HepG2 (cell line): ENCODE data around the gene MIER2. TPM values are rescaled to one million over a fixed set of nuclear protein-coding genes. Genes with fewer than 3 reads are reported as not detected.

Experiments
- ATAC-seq: fragments of 200-7000 bp; cut with Tn5 transposase; 3 replicates; pipeline ENCODE4 v1.9.1; 2020; ENCODE audit warnings: mild to moderate bottlenecking, moderate library complexity
- BruUV-seq: library from RNA; stranded (reverse); fragments of 400-500 nt; replicated peaks from 2 replicates; lab custom pipeline; 2021; lab: Mats Ljungman, UMichigan
- CTCF ChIA-PET: fragments of 300-600 bp; formaldehyde crosslinking; extraction: SDS; loops from one replicate; lab custom pipeline; 2021; ENCODE audit warnings: low total read pairs, inconsistent platforms, low intra/inter-chr PET ratio; lab: Yijun Ruan, JAX
- POLR2A ChIA-PET: fragments of 350-600 bp; sonication (Branson Sonifier 250); formaldehyde crosslinking; loops from one replicate; lab custom pipeline; 2020; ENCODE audit warnings: antibody characterized with exemption, inconsistent platforms; lab: Yijun Ruan, JAX
- DNase-seq: peaks from one replicate; pipeline ENCODE4 v3.0.0-alpha.2; 2015; ENCODE audit warnings: low spot score
- FAIRE-seq: peaks from 3 replicates; lab custom pipeline; 2011; peaks lifted over from hg19 to GRCh38; lab: Jason Lieb, UNC
- H2AFZ ChIP-seq: one replicate; pipeline ENCODE4 v1.6.1; 2011; ENCODE audit warnings: low read length, inconsistent platforms
- H3K27ac ChIP-seq: fragments of 300-600 bp; 3 replicates; pipeline ENCODE4 v1.8.0; 2011; ENCODE audit warnings: mixed run types, mild to moderate bottlenecking, mixed read lengths, low read length, inconsistent platforms; ENCODE audit not compliant: insufficient read depth; ENCODE audit errors: extremely low read length
- H3K27me3 ChIP-seq, 2 experiments: fragments of 200-600 bp in 1 of 2; 2 replicates in 1 of 2; 3 replicates in 1 of 2; pipeline versions ENCODE4 v1.6.0 to v1.8.0; 2011; ENCODE audit warnings: low read length in 2 of 2, mild to moderate bottlenecking in 2 of 2, moderate library complexity in 2 of 2, inconsistent platforms in 1 of 2; ENCODE audit not compliant: insufficient read depth in 2 of 2, control insufficient read depth in 1 of 2
- H3K36me3 ChIP-seq, 2 experiments: fragments of 200-600 bp in 1 of 2; replicated peaks in 1 of 2; 2 replicates in 1 of 2; 3 replicates in 1 of 2; pipeline versions ENCODE4 v1.5.1 to v1.8.0; 2011; ENCODE audit warnings: low read length in 2 of 2, inconsistent platforms in 1 of 2; ENCODE audit not compliant: insufficient read depth in 2 of 2, control insufficient read depth in 1 of 2
- H3K4me1 ChIP-seq: 2 replicates; pipeline ENCODE4 v1.5.1; 2012; ENCODE audit warnings: low read length, inconsistent platforms; ENCODE audit not compliant: insufficient read depth
- H3K4me2 ChIP-seq: 2 replicates; pipeline ENCODE4 v1.6.0; 2011; ENCODE audit warnings: low read depth, low read length, inconsistent platforms
- H3K4me3 ChIP-seq, 3 experiments: fragments of 200-600 bp in 1 of 3; sonication (generic), shearing (Covaris generic) in 1 of 3; replicated peaks in 1 of 3; 2 replicates each; pipeline ENCODE4 v1.5.1; 2011 to 2016; ENCODE audit warnings: low read length in 3 of 3, inconsistent platforms in 2 of 3, low read depth in 2 of 3, mild to moderate bottlenecking in 2 of 3, control low read depth in 1 of 3, mixed read lengths in 1 of 3; ENCODE audit not compliant: insufficient read depth in 1 of 3
- H3K79me2 ChIP-seq: one replicate; pipeline ENCODE4 v1.6.1; 2011; ENCODE audit warnings: low read length, inconsistent platforms; ENCODE audit not compliant: insufficient read depth
- H3K9ac ChIP-seq: 2 replicates; pipeline ENCODE4 v1.6.0; 2011; ENCODE audit warnings: mild to moderate bottlenecking, low read depth, low read length, inconsistent platforms; ENCODE audit not compliant: insufficient read depth
- H3K9me3 ChIP-seq: 2 replicates; pipeline ENCODE4 v1.5.1; 2012; ENCODE audit warnings: mild to moderate bottlenecking, low read length
- H4K20me1 ChIP-seq: 2 replicates; pipeline ENCODE4 v1.6.0; 2011; ENCODE audit warnings: inconsistent platforms, mild to moderate bottlenecking, low read length, moderate library complexity; ENCODE audit not compliant: insufficient read depth
- CEBPB ChIP-seq: IDR thresholded peaks from 2 replicates; pipeline ENCODE4 v1.6.1; 2011; ENCODE audit warnings: low read depth, low read length, improper control_type of control experiment, borderline replicate concordance
- ZNF225 ChIP-seq: sonication (generic); formaldehyde crosslinking; IDR thresholded peaks from 2 replicates; pipeline ENCODE4 v1.4.0; 2020; ENCODE audit warnings: mild to moderate bottlenecking, missing genetic modification reagents
- ZNF773 ChIP-seq: sonication (generic); formaldehyde crosslinking; IDR thresholded peaks from 2 replicates; pipeline ENCODE4 v1.4.0; 2020; ENCODE audit warnings: missing genetic modification reagents, borderline replicate concordance
- WGBS: methylation state at CpG from one replicate; pipeline ENCODE4 v1.1.6; 2017; ENCODE audit warnings: low lambda C conversion rate; 5-methylcytosine and 5-hydroxymethylcytosine counted together
- in situ Hi-C: cut with HindIII; loops from 2 replicates; pipeline ENCODE4 v1.10.0; 2017; ENCODE audit warnings: low pct_unique_long_range_greater_than_20kb; ENCODE audit not compliant: extremely low pct_ligation_motif_present
- intact Hi-C: fragments of 100-400 bp; cut with micrococcal nuclease; formaldehyde crosslinking; loops from one replicate; pipeline ENCODE4 v1.10.0; 2022; ENCODE audit not compliant: unreplicated experiment
- polyA plus RNA-seq, 8 experiments: library from polyadenylated mRNA; depleted of rRNA in 3 of 8; stranded (reverse) in 7 of 8; unstranded in 1 of 8; fragments of >200 nt; fragmentation: Illumina TruSeq in 4 of 8; extraction: Trizol in 4 of 8; gene quantifications; 2 replicates each; pipeline versions ENCODE4 v1.2.1 to v1.2.3, GENCODE V29; 2011 to 2016; ENCODE audit warnings: low read depth in 4 of 8, missing spikeins in 1 of 8, mixed read lengths in 1 of 8; ENCODE audit not compliant: insufficient read depth in 1 of 8
- total RNA-seq, 5 experiments: library from RNA; depleted of rRNA; stranded (reverse); fragments of >200 nt; fragmentation: Illumina TruSeq; extraction: Trizol; gene quantifications; 2 replicates each; pipeline ENCODE4 v1.2.3, GENCODE V29; 2016; ENCODE audit warnings: low read depth in 1 of 5

The MIER2 gene
- total and polyA plus RNA-seq, 2 of the 13 experiments (the other 11 are each of a cell fraction or from before 2014, with no cell fraction given), result 9.6 to 25.7 TPM

- Histone ChIP-seq H3K27me3 (peaks cover 6 to 53% of the 10 kb centered on the region in 2 experiments; a peak in 4 of 5 replicates), H3K79me2 (no peaks in the 10 kb centered on the region), H3K4me3 (no peak overlapping the region), H3K27ac (no peak overlapping the region), H2AFZ (no peak overlapping the region), H3K9me3 (no peaks in the 10 kb centered on the region), H4K20me1 (no peaks in the 10 kb centered on the region), H3K4me2 (no peak overlapping the region), H3K9ac (no peak overlapping the region), H3K4me1 (no peaks in the 10 kb centered on the region), H3K36me3 (no peaks in the 10 kb centered on the region)
- TF ChIP-seq ZNF773 (no peak), CEBPB (peak; percentile 59; the same call in 1 of the 2 replicates)
- 64% methylated on average over 17 of the region's 17 CpGs for WGBS
- intact Hi-C loops, result no loop called here
- FAIRE-seq (no peak), ATAC-seq (no peak), DNase-seq (no peak)
- ChIA-PET CTCF (no interaction called here), POLR2A (no interaction called here)
- in situ Hi-C loops, result no loop called here
- no TSS peak for BruUV-seq
Observed at GRCh38 chr19:366205-366783, 21.7 kb upstream of the MIER2 start.

DNA sequence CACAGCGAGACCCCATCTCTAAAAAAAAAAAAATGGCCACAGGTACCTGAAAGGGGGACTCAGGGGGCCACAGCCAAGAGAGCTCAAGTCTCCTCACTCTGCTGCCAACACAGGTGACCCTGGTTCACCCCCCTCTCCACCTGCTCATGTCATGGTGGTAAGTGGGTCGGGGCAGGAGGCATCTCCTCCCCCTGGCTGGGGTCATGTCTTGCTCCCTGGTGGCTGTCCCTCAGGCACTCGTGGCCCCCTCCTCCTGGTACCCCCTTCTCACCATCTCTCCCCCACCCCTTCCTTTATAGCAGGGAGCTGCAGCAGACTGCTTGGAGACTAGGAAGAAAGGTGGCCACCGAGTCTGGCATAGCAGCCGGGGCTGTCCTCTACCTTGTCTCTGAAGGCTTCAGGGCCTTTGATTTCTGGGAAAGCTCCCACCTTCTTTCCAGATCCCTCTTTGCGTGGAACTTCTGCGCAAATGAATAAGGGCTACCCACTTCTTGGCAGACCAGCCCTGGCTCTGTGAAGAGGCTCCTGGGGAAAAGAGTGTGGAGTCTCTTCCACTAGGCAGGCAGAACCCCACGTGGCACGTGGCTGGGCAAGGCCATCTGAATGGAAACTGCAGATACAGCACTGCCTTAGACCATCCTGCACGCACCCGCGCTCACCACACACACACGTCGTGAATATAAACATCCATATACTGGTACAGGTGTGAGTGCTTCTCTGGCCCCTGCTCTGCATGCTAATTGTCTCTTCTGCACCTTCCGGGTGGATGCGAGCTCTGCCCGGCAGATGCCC lies 20.1 kb upstream of the MIER2 start:
- CTCF ChIA-PET, result no interaction called here
- TF ChIP-seq ZNF225, result no peak
- intact Hi-C loops, result no loop called here

More for the DNA sequence above, 20.1 kb upstream of the MIER2 start:
- ATAC-seq, result peak; percentile 50
- 26% methylated on average over 10 of the region's 17 CpGs for WGBS
- Histone ChIP-seq H2AFZ (no peak overlapping the region), H3K4me1 (no peaks in the 10 kb centered on the region), H3K36me3 (no peaks in the 10 kb centered on the region), H3K27ac (no peak overlapping the region), H3K79me2 (no peaks in the 10 kb centered on the region), H3K27me3 (peaks cover 4 to 47% of the 10 kb centered on the region in 2 experiments; a peak in 3 of 5 replicates), H4K20me1 (no peaks in the 10 kb centered on the region), H3K4me3 (no peak overlapping the region), H3K9me3 (no peaks in the 10 kb centered on the region), H3K9ac (no peak overlapping the region), H3K4me2 (no peak overlapping the region)
- no TSS peak for BruUV-seq
- no peak for FAIRE-seq
- in situ Hi-C loops, result no loop called here
- no peak for DNase-seq
- POLR2A ChIA-PET, result no interaction called here
